GM12873 (cell line): ENCODE measurements around the gene RAB7A.

Experiments
- TF ChIP-seq, protein P1 (sequence below): IDR thresholded peaks from 2 replicates; pipeline ENCODE4 v1.5.1; 2012; ENCODE audit warnings: low read depth, mild to moderate bottlenecking, moderate library complexity, low read length, control low read depth; ENCODE audit not compliant: insufficient read depth; ENCODE audit errors: missing control alignments

The RAB7A gene

DNA sequence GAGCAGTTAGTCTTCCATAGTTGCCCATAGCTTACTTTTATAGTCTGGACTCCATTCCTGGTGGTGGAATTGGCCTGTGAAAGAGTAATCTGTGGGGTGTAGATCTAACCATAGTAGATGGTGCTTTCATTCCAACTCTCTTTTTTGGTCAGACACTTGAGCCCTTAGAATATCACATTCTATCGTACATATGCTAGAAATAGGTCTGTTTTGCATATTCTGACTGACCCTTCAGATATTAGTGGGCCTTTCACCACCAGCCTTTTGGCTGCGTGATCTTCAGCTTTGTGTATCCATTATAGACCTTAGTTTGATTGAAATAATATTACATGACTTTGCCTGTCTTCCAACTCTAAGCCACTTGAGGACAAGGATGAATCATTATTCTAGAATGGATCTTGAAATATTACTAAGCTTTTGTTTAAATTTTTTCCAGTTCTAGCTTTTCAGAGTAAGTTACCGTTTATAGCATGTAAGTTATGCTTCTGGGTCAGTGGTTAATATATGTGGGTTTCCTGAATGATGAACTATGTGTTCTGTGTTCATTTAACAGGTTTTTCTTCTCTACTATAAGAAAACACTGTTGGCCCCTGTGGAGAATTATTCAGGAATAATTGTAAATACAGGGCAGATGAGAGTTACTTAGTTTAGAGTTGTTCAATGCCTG is 8.7 kb downstream of the RAB7A start:
- TF ChIP-seq, protein P1, sequence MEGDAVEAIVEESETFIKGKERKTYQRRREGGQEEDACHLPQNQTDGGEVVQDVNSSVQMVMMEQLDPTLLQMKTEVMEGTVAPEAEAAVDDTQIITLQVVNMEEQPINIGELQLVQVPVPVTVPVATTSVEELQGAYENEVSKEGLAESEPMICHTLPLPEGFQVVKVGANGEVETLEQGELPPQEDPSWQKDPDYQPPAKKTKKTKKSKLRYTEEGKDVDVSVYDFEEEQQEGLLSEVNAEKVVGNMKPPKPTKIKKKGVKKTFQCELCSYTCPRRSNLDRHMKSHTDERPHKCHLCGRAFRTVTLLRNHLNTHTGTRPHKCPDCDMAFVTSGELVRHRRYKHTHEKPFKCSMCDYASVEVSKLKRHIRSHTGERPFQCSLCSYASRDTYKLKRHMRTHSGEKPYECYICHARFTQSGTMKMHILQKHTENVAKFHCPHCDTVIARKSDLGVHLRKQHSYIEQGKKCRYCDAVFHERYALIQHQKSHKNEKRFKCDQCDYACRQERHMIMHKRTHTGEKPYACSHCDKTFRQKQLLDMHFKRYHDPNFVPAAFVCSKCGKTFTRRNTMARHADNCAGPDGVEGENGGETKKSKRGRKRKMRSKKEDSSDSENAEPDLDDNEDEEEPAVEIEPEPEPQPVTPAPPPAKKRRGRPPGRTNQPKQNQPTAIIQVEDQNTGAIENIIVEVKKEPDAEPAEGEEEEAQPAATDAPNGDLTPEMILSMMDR = no peak

DNA sequence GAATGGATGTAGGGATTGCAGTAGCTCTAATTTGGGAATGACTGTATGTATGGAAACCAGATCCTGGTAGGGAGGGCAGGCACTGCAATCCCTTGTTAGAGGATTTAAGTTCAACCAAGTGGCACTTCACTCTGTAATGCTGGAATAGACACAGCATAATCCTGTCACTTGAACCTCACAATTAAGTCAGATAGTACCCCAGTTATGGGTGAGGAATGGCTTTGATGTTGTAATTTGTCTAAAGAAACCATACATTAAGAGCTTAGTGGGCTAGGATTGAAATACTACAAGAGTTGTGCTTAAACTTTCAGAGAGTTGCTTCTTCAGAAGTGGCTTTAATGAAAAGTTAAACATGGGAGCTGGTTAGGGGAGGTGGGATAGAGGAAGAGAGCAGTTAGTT is 9.3 kb downstream of the RAB7A start:
- TF ChIP-seq, protein P1 = no peak

GRCh38 chr3:128735884-128736283 is 9.9 kb downstream of the RAB7A start:
- TF ChIP-seq, protein P1 = no peak

GRCh38 chr3:128736601-128737000 is 10.6 kb downstream of the RAB7A start:
- TF ChIP-seq, protein P1 = no peak

DNA sequence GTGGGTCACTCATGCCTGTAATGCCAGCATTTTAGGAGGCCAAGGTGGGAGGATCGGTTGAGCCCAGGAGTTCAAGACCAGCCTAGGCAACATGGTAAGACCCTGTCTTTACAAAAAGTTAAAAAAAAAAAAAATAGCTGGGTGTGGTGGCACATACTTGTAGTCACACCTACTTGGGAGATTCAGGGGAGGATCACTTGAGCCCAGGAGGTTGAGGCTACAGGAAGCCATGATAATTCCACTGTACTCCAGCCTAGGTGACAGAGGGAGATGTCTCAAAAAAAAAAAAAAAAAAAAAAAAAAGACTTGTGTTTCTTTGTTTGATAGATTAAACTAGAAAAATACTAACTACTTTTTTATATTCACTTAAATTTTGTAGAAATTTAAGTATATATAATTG is 14.6 kb downstream of the RAB7A start:
- TF ChIP-seq, protein P1 = no peak

- TF ChIP-seq, protein P1 = no peak
These were observed 17.0 kb downstream of the RAB7A start for GRCh38 chr3:128742821-128743594.

GRCh38 chr3:128745742-128746141 is 19.8 kb downstream of the RAB7A start:
- TF ChIP-seq, protein P1 = no peak
